ENCODE results near the gene RCAN2.

RCAN2 gene

DNA sequence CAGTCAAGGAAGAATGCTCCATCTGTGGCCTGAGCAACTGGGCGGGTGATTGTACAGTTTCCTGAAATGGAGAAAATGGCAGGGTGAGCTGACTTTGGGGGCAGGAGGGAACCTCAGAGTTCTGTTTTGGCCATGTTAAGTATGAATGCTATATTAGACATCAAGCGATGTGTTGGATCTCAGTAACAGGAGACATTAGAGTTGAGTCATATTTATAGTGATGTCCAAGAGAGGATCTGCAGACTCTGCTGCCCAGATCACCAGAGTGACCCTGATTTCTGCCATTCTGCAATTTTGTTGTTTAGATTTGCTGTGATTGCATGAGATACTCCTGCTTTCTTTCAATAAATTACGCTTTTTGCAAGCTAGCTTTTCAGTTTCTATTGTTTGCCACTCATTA, 189.1 kb downstream of the RCAN2 start:
- in situ Hi-C loops (cut with MboI; ENCODE audit: low sequenced_read_pairs), result no loop called here

DNA sequence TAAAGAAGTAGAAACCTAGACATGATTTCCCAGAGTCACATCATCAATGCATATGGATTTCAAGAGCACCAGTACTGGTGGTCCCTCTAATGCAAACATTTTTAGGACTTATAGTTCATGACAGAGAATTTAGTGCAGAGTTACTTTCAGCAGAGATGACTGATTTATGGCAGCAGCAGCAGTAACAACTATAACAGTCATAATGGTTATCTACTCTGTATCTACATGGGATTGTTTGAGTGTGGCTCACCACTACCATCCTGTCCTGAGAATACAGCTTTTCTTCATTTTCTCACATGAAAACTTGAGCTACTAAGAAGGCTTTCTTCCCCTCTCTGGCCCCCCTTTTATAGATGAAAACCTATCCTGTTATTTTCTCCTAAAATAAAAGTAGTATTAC, 192.0 kb downstream of the RCAN2 start:
- in situ Hi-C loops (cut with MboI; ENCODE audit: low sequenced_read_pairs), result no loop called here

DNA sequence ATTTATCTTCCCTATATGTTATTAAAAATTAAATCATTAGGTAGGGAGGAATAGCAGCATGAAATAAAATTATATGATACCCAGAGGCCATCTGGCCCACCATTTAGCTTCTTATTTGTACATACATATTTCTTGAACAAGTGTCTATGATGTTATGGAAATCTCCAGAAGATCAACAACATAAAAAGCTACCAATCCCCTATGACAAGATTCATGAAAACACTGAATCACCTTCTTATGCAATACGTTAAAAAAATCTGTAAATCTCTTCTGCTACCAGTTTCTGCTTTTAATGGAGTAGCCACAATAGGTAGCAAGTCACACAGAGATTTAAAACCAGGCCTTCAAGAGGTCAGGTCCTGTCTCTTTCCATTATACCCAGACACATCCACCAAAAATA, 194.7 kb downstream of the RCAN2 start:
- in situ Hi-C loops (cut with MboI; ENCODE audit: low sequenced_read_pairs), result no loop called here

DNA sequence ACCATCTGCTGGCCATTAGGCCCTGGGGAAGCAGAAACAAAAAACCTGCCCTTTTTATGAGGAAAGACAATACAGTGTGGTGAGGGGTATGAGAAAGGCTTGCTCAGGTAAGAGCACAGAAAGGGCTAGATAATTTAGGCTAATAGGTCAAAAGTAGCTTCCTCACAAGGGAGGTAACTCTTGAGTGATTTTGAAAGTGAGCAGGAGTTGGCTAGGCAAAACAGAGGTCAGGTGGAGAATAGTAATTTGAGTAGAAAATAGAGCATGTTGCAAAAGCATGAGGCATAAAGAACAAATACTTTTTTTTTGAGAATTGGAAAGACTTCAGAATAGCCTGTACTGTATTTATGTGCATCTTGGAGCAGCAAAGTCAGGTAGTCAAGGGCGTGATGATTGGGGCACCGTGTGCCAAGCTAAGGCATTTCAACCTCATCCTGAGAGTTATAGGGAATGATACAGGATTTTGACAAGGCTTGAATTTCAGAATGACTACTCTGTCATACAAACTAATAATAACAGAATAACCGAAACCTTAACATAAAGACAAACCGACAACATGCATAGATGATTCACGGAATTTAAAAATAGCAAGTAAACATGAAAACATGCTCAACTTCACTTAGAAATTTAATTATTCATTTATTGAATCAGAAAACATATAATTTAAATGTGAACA, 197.5 kb downstream of the RCAN2 start:
- in situ Hi-C loops (cut with MboI; ENCODE audit: low sequenced_read_pairs), result no loop called here

DNA sequence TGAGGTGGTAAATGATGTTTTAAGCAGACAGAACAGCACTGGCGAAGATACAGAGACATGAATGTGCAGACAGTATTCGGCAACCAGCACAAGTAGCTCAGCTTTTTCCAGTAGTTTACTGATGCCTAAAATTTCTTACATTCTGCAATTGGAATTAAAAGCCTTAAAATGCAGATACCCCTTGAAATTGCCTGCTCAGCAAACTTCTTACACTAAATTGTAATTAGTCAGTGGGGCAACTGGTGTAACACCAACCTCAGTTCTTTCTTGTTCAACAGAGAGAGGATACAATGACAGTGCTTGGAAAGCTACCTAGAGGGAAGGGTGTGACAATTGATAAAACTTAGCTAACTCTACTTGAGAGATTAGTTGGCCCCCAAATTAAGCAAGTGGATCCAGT, 199.4 kb downstream of the RCAN2 start:
- in situ Hi-C loops (cut with MboI; ENCODE audit: low sequenced_read_pairs), result no loop called here

DNA sequence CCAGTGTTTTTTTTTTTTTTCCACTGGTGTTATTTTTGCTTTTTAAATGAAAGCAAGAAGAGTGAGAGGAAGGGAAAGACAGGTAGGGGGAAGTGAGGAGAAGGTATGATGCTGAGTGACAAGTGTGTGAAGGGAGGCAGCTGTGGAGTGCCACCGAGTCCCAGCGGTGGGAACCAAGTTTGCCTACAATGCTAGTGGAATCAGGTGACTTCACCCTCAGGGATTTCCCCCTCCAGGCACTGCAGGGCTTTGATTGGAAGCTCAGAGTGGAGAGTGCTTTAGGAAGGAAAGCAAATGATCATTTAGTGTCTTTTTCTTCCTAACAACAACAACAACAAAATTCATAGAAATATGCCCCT, 200.0 kb downstream of the RCAN2 start:
- in situ Hi-C loops (cut with MboI; ENCODE audit: low sequenced_read_pairs), result no loop called here

DNA sequence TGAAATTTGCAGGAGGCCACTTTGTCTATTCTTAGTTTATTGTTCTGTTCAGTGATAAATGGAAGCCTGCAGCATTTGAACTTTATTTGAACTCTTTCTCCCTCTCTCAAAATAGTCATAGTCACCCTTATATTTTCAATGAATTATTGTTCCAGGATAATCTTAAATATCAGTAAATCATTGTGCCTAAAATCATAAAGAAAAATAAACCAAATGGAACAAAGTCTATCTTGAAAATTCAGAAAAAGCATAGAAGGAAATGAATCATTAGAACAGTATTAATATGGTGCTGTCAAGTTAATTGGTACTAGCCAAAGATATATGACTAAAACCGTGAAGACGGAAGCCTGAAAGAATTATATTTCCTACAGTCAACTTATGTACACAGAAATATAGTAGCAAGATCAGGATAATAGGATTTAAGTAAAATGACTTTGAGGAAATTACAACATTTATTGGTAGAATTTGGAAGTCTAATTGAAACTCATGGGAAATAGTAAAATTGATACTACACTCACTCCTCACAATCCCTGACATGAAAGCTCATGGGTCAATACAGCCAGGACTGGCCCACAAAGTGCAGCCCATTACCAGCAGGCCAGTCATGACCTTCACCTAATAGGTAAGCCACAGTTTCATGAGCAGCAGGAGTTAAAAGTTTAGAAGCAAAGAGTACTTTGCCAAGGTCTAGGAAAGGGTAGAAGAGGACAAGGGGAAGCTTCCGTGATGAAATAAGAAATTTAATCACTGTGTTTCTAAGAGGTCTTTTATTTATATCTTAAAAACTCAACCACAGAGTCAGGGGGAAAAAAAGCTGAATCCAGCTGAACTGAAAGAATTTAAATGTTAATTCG, 200.6 kb downstream of the RCAN2 start:
- in situ Hi-C loops (cut with MboI; ENCODE audit: low sequenced_read_pairs), result no loop called here

DNA sequence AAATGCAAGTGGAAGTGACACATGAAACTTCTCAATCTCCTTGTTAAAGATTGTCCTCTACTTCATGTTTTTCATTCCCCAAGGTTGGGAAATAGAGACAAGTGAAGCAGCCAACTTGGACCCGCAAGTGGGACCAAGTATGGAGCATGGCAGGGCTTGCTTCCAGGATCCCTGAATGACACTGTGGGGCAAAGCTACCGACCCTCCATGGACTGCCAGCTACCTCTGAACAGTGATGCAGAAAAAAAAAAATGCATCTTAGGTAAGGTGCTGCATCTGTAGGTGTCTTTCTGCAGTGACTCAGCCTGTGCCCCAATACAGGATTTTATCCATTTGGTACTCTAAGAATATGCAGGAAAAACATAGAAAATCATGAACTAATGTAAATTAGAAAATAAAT, 201.4 kb downstream of the RCAN2 start:
- in situ Hi-C loops (cut with MboI; ENCODE audit: low sequenced_read_pairs), result no loop called here

DNA sequence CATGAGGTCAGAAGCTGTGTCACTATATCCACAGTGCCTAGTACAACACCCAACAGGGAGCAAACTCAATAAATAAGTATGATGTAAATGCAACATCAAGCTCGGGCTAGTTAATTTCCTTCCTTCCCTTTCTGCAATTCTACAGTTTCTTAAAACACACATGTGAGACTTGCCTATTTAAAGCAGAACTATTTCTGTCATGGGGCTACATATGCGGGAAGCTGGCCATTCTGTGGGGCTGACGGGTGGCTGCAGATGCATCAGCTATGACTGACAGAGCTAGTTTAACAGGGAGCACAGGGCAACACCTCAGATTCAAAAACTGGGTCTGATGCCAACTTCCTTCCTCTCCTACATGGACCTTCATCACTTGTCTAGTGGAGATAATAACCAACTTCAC, 202.4 kb downstream of the RCAN2 start:
- in situ Hi-C loops (cut with MboI; ENCODE audit: low sequenced_read_pairs), result no loop called here

DNA sequence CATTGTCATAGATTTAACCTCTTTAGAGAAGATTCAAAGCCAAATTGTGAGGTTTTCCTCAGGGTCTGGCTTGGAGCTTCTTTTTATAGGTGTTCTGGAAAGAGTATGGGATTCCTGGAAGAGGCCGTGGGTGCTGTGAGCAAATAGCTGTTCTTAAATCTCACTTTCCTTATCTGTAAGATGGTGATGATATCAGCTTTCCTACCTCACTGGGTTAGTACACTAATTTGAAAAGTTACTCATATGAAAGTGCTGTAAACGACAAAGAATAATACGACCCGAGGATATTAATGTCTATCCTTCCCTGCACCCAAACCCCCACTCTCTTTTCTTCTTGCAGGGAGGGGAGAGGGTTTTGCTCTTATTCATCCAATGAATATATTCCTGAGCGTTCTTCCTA, 203.6 kb downstream of the RCAN2 start:
- in situ Hi-C loops (cut with MboI; ENCODE audit: low sequenced_read_pairs), result no loop called here

DNA sequence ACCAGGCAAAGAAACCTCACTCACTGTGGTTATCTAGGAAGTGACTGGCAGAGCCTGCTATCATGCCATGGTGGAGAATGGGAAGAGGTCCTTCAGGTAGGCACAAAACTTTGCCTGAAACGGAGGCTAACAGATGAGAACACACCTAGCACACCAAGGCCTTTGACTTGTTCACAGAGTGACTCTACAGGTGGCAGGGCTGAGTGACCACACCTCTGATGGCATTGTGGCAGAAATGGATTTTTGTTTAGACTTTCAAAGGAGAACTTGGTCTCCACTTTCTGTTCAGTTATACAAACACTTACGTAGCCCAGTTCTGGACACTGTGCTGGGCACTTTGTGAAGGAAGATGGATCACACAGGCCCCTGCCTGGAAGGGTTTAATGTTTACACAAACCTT, 204.2 kb downstream of the RCAN2 start:
- in situ Hi-C loops (cut with MboI; ENCODE audit: low sequenced_read_pairs), result no loop called here

DNA sequence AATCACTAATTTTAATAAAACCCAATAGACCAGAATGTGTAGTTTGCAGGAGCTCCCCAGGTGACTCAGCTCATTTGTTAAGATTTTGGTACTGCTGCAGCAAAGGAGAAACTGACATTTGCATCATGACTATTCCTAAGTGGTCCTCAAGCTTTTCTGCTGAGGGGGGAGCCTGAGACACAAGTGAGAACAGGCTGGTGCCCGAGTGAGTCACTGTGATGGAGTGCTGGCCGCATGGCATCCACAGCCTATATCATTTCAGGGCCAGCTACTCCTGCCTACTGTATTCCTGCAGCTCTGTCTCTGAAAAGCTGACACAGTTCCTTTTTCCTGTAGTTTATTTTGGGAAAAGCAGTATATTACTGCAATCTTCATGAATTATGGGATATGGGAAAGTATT, 206.8 kb downstream of the RCAN2 start:
- in situ Hi-C loops (cut with MboI; ENCODE audit: low sequenced_read_pairs), result no loop called here

DNA sequence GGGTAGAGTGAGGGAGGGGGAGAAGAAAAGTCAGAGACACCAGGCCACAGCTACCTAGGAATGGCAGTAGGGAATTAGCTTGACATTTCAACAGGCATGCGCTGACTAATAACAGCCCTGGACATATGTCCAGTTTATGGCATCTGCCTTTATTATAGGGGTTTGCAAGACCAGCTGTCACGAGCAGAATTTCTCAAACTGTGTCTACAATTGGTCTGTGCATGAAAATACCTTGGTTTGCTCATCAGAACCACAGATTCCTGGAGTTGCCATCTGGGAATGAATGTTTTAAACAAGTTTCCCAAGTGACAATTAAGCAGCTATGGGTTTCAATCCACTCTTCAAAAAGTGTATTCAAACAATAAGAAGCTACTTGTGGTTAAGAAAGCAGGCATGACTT, 210.1 kb downstream of the RCAN2 start:
- in situ Hi-C loops (cut with MboI; ENCODE audit: low sequenced_read_pairs), result no loop called here

DNA sequence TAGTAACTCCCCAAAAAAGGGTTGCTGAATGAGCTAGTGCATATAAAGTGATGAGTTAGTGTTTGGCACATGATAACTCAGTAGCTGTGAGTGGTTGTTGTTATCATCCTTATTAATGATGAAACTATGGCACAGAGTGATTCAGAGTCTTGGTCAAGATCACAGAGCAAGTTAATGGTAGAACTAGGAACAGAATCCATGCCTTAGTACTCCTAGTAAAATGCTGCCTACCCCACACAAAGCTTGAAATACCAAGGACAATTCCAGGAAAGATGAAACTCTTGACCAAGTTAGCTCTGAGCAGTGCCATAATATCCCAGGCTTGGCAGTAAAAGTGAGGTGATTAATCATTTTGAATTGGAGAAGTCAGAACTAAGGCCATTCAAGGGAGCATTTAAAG, 211.4 kb downstream of the RCAN2 start:
- in situ Hi-C loops (cut with MboI; ENCODE audit: low sequenced_read_pairs), result no loop called here

DNA sequence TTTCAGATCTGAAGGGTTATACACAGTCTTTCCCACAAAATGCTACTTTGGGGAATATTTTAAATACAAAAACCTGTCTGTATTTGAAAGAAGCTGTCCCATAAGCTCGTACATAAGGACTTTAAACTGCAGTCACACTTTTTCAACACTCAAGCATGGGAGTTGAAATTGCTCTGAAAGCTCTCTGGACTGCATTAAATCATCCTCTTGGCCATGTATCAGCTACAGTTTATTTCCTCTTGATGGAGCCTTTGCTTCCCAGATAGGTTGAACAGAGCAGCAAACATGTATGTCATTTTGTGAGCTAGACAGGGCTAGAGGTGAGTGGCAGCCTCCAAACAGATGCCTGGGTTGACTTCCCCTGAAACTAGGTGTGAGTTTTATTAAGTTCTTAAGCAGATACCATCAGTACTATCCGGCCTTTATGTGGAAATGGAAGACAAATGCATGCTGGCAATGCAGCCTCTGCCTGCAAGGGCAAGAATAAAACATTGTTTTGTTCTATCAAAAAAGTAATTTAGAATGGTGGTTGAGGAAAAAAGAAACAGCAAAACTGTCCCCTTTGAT, 214.6 kb downstream of the RCAN2 start:
- in situ Hi-C loops (cut with MboI; ENCODE audit: low sequenced_read_pairs), result no loop called here

DNA sequence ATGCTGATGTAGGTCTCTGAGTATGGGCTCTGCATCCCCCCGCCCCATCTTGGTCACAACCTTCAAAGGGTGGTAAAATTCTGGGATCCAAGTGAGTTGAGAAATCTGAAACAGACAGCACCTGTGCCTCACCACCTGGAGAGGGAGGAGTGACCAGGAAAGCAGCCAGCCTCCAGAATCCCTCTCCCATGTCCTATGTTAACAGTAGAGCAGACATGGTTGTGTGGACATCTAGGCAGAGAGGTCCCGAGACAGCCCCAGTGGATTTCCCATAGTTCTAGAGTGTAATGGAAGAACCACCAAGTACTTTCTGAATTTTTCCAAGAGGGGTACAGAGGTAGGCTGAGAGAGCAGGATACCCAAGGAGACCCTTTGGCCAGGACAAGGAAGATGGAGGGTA, 216.7 kb downstream of the RCAN2 start:
- in situ Hi-C loops (cut with MboI; ENCODE audit: low sequenced_read_pairs), result no loop called here

DNA sequence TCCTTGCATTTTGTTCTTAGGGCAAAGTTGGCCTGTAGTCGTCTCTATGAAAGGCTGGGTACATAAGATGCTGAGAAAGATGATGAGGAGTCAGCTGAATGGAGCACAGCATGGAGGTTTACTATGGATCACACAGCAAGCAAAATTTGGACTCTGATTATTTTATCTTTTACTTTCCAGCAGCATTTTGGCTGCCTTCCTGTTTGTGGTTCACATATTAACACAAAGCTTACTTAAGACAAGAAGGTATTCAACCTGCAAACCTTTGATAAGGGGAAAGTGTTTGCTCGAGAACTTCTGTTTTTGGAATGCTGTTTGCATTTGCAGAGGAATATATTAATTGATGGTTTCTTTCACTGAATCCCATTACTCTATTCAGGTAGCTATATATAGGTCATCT, 217.3 kb downstream of the RCAN2 start:
- in situ Hi-C loops (cut with MboI; ENCODE audit: low sequenced_read_pairs), result no loop called here

DNA sequence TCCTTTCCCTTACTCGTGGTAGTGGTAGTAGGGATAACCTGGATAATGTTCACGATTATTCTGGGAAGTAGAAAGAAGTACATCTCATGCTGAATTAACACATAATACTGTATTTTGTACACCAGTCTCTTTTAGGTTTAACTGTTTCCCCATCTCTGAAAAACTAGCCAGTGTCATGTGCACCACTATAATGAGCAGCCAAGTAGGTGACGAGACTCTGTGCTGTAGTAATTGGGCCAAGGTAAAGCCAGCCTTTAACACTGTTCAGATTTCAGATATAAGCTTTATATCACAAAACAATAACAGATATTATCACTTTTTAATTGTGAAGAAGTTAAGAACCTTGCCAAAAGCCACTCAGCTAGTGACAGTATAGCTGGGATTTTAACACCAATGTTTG, 219.5 kb downstream of the RCAN2 start:
- in situ Hi-C loops (cut with MboI; ENCODE audit: low sequenced_read_pairs), result no loop called here

DNA sequence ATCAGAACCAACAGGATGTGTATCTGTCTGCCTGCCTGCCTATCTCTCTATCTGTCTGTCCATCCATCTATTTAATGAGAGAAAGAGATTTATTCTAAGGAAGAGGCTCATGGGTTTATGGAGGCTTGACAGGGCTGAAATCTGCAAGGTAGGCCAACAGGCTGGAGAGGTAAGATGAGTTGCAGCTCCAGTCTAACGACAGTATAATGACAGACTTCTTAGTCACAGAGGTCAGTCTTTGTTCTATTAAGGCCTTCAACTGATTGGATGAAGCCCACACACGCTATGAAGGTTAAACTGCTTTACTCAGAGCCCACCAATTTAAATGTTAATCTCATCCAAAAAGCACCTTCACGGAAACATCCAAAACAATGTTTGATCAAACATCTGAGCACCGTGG, 220.1 kb downstream of the RCAN2 start:
- in situ Hi-C loops (cut with MboI; ENCODE audit: low sequenced_read_pairs), result no loop called here

DNA sequence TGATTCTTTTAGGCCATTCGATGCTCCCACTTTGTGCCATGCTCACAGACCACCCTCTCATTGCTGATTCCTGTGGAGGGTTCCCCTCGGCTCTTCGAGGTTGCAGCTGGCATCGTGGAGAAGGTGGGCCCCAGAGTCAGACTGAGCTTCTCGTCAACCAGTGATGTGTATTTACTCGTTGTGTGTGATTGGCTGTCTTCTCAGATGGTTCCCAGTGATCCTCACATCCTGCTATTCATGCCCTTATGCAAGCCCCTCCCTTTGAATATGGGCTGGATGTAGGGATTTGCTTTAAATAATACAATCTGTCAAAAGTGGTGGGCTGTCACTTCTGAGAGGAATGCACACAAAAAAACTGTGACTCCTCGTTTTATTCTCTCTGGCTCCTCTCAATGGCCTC, 220.9 kb downstream of the RCAN2 start:
- in situ Hi-C loops (cut with MboI; ENCODE audit: low sequenced_read_pairs), result no loop called here

DNA sequence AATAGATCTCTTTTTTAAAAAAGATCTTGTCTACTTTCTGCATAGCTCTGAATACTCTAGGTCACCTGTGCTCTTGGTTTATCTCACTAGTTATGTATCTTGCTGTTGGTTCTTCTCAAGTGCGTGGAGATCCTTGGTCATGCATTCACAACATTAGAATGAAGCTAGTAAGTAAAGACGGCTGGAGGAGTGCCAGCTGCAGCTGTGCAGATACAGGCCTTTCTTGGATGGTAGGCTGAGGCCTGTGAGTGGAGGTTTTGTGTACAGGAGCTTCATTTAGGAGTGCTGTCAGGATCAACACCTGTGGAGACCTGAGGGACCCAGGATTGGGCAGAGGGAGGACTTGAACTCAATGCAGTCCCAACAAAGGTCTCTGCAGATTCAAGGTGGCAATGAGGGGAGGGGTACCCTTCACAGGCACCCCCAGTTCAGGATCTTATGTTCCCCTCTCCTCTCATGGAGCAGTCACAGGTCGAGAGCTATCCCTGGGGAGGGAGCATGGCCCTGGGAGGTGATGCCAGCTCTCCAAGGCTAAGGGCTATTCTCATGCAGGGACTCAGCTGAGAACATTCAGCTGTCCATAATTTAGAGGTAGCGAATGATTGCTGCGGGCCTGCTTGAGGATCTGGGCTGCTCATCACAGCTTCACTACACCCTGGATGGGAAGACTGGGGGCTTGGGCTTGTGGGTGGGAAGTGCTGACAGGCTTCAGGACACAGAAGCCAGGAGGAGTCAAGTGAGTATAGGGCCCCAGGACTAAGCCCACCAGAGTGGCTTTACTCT, 221.6 kb downstream of the RCAN2 start:
- in situ Hi-C loops (cut with MboI; ENCODE audit: low sequenced_read_pairs), result no loop called here

DNA sequence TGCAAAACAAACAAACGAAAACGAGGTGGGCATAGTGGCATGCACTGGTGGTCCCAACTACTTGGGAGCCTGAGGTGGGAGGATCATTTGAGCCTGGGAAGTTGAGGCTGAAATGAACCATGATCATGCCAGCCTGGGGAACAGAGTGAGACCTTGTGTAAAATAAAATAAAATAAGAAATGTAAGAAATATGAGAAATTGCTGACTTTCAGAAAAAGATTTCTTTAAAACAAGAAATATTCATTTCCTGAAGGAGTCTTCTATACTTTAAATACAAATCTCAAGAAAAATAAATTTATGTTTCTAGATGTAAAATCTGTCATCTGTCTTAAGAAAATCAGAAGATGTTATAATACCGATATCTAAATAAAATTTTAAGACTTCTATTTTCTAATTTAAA, 223.7 kb downstream of the RCAN2 start:
- in situ Hi-C loops (cut with MboI; ENCODE audit: low sequenced_read_pairs), result no loop called here
